Measurements from ENCODE around the gene SLC35G3. TPM values are rescaled to one million over a fixed set of nuclear protein-coding genes. Genes with fewer than 3 reads are reported as not detected.
A peak's percentile ranks its signal among the peaks of the same experiment; 100 is the strongest.
"Not testable (repeated sequence)": the region's sequence is repeated elsewhere in the genome, so short reads cannot be mapped to it uniquely, and the experiment has no call there.

SLC35G3 gene
- total and polyA plus RNA-seq, 9 donors, result 0.10 to 0.49 (median 0.31) TPM; not detected in 1

GRCh38 chr17:35185849-35186248 is 8.3 kb downstream of the SLC35G3 start:
- Histone ChIP-seq H3K27ac (ENCODE audit: low read length) (no peak overlapping the region), H3K9me3 (replicated peaks; ENCODE audit: control insufficient read depth, low read depth, low read length) (no peaks in the 10 kb centered on the region), H3K27me3 (ENCODE audit: control insufficient read depth, insufficient read depth, low read length) (no peaks in the 10 kb centered on the region), H3K36me3 (ENCODE audit: control insufficient read depth, insufficient read depth, low read length) (peaks cover 14% of the 10 kb centered on the region), H3K4me1 (ENCODE audit: control insufficient read depth, insufficient read depth, low read length) (no peaks in the 10 kb centered on the region), H3K4me3 (ENCODE audit: low read length) (no peak overlapping the region)
- DNase-seq, result no peak
- 0% methylated on average over 1 of the region's 1 CpG for WGBS (ENCODE audit: insufficient coverage)

- no peak for DNase-seq
- H3K27me3 ChIP-seq (ENCODE audit: control insufficient read depth, insufficient read depth, low read length), result no peaks in the 10 kb centered on the region
- peaks cover 17% of the 10 kb centered on the region for H3K36me3 ChIP-seq (ENCODE audit: control insufficient read depth, insufficient read depth, low read length)
- H3K4me1 ChIP-seq (ENCODE audit: control insufficient read depth, insufficient read depth, low read length), result no peaks in the 10 kb centered on the region
- 39% methylated on average over 2 of the region's 3 CpGs for WGBS (ENCODE audit: insufficient coverage)
- no peak overlapping the region for H3K4me3 ChIP-seq (ENCODE audit: low read length)
- no peaks in the 10 kb centered on the region for H3K9me3 ChIP-seq (replicated peaks; ENCODE audit: control insufficient read depth, low read depth, low read length)
- no peak overlapping the region for H3K27ac ChIP-seq (ENCODE audit: low read length)
Measured at GRCh38 chr17:35184274-35184673, 9.9 kb downstream of the SLC35G3 start.

- no peaks in the 10 kb centered on the region for H3K9me3 ChIP-seq (replicated peaks; ENCODE audit: control insufficient read depth, low read depth, low read length)
- no peak overlapping the region for H3K27ac ChIP-seq (ENCODE audit: low read length)
- no peak for DNase-seq
- no peaks in the 10 kb centered on the region for H3K27me3 ChIP-seq (ENCODE audit: control insufficient read depth, insufficient read depth, low read length)
- H3K4me3 ChIP-seq (ENCODE audit: low read length), result no peak overlapping the region
- no peaks in the 10 kb centered on the region for H3K4me1 ChIP-seq (ENCODE audit: control insufficient read depth, insufficient read depth, low read length)
- 65% methylated on average over 5 of the region's 6 CpGs for WGBS (ENCODE audit: insufficient coverage)
- H3K36me3 ChIP-seq (ENCODE audit: control insufficient read depth, insufficient read depth, low read length), result peaks cover 17% of the 10 kb centered on the region
Measured at GRCh38 chr17:35183332-35183731, 10.9 kb downstream of the SLC35G3 start.

- not testable (repeated sequence) for H3K27me3 ChIP-seq (ENCODE audit: control insufficient read depth, insufficient read depth, low read length); DNase-seq; H3K4me1 ChIP-seq (ENCODE audit: control insufficient read depth, insufficient read depth, low read length); H3K27ac ChIP-seq (ENCODE audit: low read length); H3K4me3 ChIP-seq (ENCODE audit: low read length); H3K9me3 ChIP-seq (replicated peaks; ENCODE audit: control insufficient read depth, low read depth, low read length)
- peaks cover 28% of the 10 kb centered on the region for H3K36me3 ChIP-seq (ENCODE audit: control insufficient read depth, insufficient read depth, low read length)
- 87% methylated on average over 3 of the region's 5 CpGs for WGBS (ENCODE audit: insufficient coverage)
Measured at GRCh38 chr17:35179379-35179778, 14.8 kb downstream of the SLC35G3 start.

GRCh38 chr17:35176897-35177296 is 17.3 kb downstream of the SLC35G3 start:
- DNase-seq, result no peak
- H3K9me3 ChIP-seq (replicated peaks; ENCODE audit: control insufficient read depth, low read depth, low read length), result no peaks in the 10 kb centered on the region
- H3K27ac ChIP-seq (ENCODE audit: low read length), result no peak overlapping the region
- 37% methylated on average over 2 of the region's 8 CpGs for WGBS (ENCODE audit: insufficient coverage)
- peaks cover 31% of the 10 kb centered on the region for H3K36me3 ChIP-seq (ENCODE audit: control insufficient read depth, insufficient read depth, low read length)
- H3K27me3 ChIP-seq (ENCODE audit: control insufficient read depth, insufficient read depth, low read length), result no peaks in the 10 kb centered on the region
- no peaks in the 10 kb centered on the region for H3K4me1 ChIP-seq (ENCODE audit: control insufficient read depth, insufficient read depth, low read length)
- H3K4me3 ChIP-seq (ENCODE audit: low read length), result no peak overlapping the region

GRCh38 chr17:35175638-35176415 is 18.4 kb downstream of the SLC35G3 start:
- Histone ChIP-seq H3K9me3 (replicated peaks; ENCODE audit: control insufficient read depth, low read depth, low read length) (no peaks in the 10 kb centered on the region), H3K4me1 (ENCODE audit: control insufficient read depth, insufficient read depth, low read length) (no peaks in the 10 kb centered on the region), H3K27me3 (ENCODE audit: control insufficient read depth, insufficient read depth, low read length) (no peaks in the 10 kb centered on the region), H3K4me3 (ENCODE audit: low read length) (no peak overlapping the region), H3K36me3 (ENCODE audit: control insufficient read depth, insufficient read depth, low read length) (peaks cover 31% of the 10 kb centered on the region), H3K27ac (ENCODE audit: low read length) (no peak overlapping the region)
- DNase-seq, result no peak
- WGBS (ENCODE audit: insufficient coverage), result 75% methylated on average over 5 of the region's 9 CpGs

GRCh38 chr17:35174835-35175334 is 19.3 kb downstream of the SLC35G3 start:
- no peak overlapping the region for H3K27ac ChIP-seq (ENCODE audit: low read length)
- 75% methylated on average over 2 of the region's 2 CpGs for WGBS (ENCODE audit: insufficient coverage)
- no peak for DNase-seq
- no peak overlapping the region for H3K4me3 ChIP-seq (ENCODE audit: low read length)
- H3K27me3 ChIP-seq (ENCODE audit: control insufficient read depth, insufficient read depth, low read length), result no peaks in the 10 kb centered on the region
- peaks cover 36% of the 10 kb centered on the region for H3K36me3 ChIP-seq (ENCODE audit: control insufficient read depth, insufficient read depth, low read length)
- H3K4me1 ChIP-seq (ENCODE audit: control insufficient read depth, insufficient read depth, low read length), result no peaks in the 10 kb centered on the region
- H3K9me3 ChIP-seq (replicated peaks; ENCODE audit: control insufficient read depth, low read depth, low read length), result no peaks in the 10 kb centered on the region

GRCh38 chr17:35172321-35172720 is 21.9 kb downstream of the SLC35G3 start:
- not testable (repeated sequence) for H3K9me3 ChIP-seq (replicated peaks; ENCODE audit: control insufficient read depth, low read depth, low read length); H3K4me3 ChIP-seq (ENCODE audit: low read length); H3K27me3 ChIP-seq (ENCODE audit: control insufficient read depth, insufficient read depth, low read length); H3K4me1 ChIP-seq (ENCODE audit: control insufficient read depth, insufficient read depth, low read length); DNase-seq; H3K27ac ChIP-seq (ENCODE audit: low read length)
- peaks cover 39% of the 10 kb centered on the region for H3K36me3 ChIP-seq (ENCODE audit: control insufficient read depth, insufficient read depth, low read length)
- WGBS (ENCODE audit: insufficient coverage), result 78% methylated on average over 2 of the region's 3 CpGs

GRCh38 chr17:35171834-35172233 is 22.4 kb downstream of the SLC35G3 start:
- H3K4me1 ChIP-seq (ENCODE audit: control insufficient read depth, insufficient read depth, low read length), result no peaks in the 10 kb centered on the region
- DNase-seq, result no peak
- no CpG with 5 or more reads among the region's 2 CpGs for WGBS (ENCODE audit: insufficient coverage)
- H3K27ac ChIP-seq (ENCODE audit: low read length), result no peak overlapping the region
- H3K27me3 ChIP-seq (ENCODE audit: control insufficient read depth, insufficient read depth, low read length), result no peaks in the 10 kb centered on the region
- H3K4me3 ChIP-seq (ENCODE audit: low read length), result no peak overlapping the region
- H3K36me3 ChIP-seq (ENCODE audit: control insufficient read depth, insufficient read depth, low read length), result peaks cover 37% of the 10 kb centered on the region
- no peaks in the 10 kb centered on the region for H3K9me3 ChIP-seq (replicated peaks; ENCODE audit: control insufficient read depth, low read depth, low read length)

- Histone ChIP-seq H3K4me1 (ENCODE audit: control insufficient read depth, insufficient read depth, low read length) (no peaks in the 10 kb centered on the region), H3K27ac (ENCODE audit: low read length) (no peak overlapping the region), H3K4me3 (ENCODE audit: low read length) (no peak overlapping the region), H3K27me3 (ENCODE audit: control insufficient read depth, insufficient read depth, low read length) (no peaks in the 10 kb centered on the region), H3K9me3 (replicated peaks; ENCODE audit: control insufficient read depth, low read depth, low read length) (no peaks in the 10 kb centered on the region), H3K36me3 (ENCODE audit: control insufficient read depth, insufficient read depth, low read length) (peaks cover 40% of the 10 kb centered on the region)
- peak; percentile 14 for DNase-seq
- WGBS (ENCODE audit: insufficient coverage), result 82% methylated on average over 10 of the region's 18 CpGs
Measured at GRCh38 chr17:35170968-35171771, 23.0 kb downstream of the SLC35G3 start.
